Lower lobe of right lung (tissue), 2 donors: ENCODE measurements around the gene PTRHD1. TPM values are rescaled to one million over a fixed set of nuclear protein-coding genes. Genes with fewer than 3 reads are reported as not detected.

Source experiments
- ATAC-seq, 2 donors: fragments of 200-7000 bp; cut with Tn5 transposase; one replicate each; pipeline ENCODE4 v1.9.1; 2020 to 2022; ENCODE audit warnings: mild to moderate bottlenecking in 2 of 2, moderate library complexity in 2 of 2
- DNase-seq: peaks from one replicate; pipeline ENCODE4 v3.0.0-alpha.2; 2020
- H3K27ac ChIP-seq: fragments of 200-600 bp; one replicate; pipeline ENCODE4 v1.8.0; 2022
- H3K27me3 ChIP-seq: fragments of 200-600 bp; one replicate; pipeline ENCODE4 v1.8.0; 2022; ENCODE audit warnings: low read depth
- H3K36me3 ChIP-seq: fragments of 200-600 bp; one replicate; pipeline ENCODE4 v1.8.0; 2022; ENCODE audit warnings: mild to moderate bottlenecking
- H3K4me1 ChIP-seq: fragments of 200-600 bp; one replicate; pipeline ENCODE4 v1.8.0; 2022
- H3K4me3 ChIP-seq: fragments of 200-600 bp; one replicate; pipeline ENCODE4 v1.8.0; 2022; ENCODE audit warnings: mild to moderate bottlenecking
- H3K9me3 ChIP-seq: fragments of 200-600 bp; one replicate; pipeline ENCODE4 v1.8.0; 2022
- CTCF ChIP-seq: fragments of 200-600 bp; IDR thresholded peaks from one replicate; pipeline ENCODE4 v1.8.0; 2022; ENCODE audit warnings: antibody characterized with exemption, mild to moderate bottlenecking
- intact Hi-C: fragments of 100-400 bp; cut with DNase I; formaldehyde crosslinking; loops from one replicate; pipeline ENCODE4 v1.11.0; 2022
- total RNA-seq: library from RNA; stranded (reverse); fragmentation: NEBNext Ultra II Directional; extraction: Animal tissue kit (Norgen Biotek cat#: 25700); gene quantifications from one replicate; pipeline ENCODE4 v1.2.1, GENCODE V29; 2021
- donor health status: DM: no; HTN: yes; CAD: no; lungs with severe emphysema.

Gene PTRHD1
- total RNA-seq, 1 donor from 2014 or later: 24.6 TPM

- DNase-seq: no peak
- no peak for TF ChIP-seq CTCF
These were observed 33.6 kb upstream of the PTRHD1 start for GRCh38 chr2:24826773-24827145.

GRCh38 chr2:24825883-24826772 is 32.9 kb upstream of the PTRHD1 start:
- intact Hi-C loops: loop anchor here (5.0 kb wide), 1 partner anchor 419 kb away; no protein-coding TSS in a partner anchor
- H3K36me3 ChIP-seq: peaks cover 11% of the 10 kb centered on the region
- H3K4me1 ChIP-seq: peaks cover 11% of the 10 kb centered on the region
- H3K4me3 ChIP-seq: no peak overlapping the region
- H3K27me3 ChIP-seq: no peaks in the 10 kb centered on the region
- H3K9me3 ChIP-seq: no peaks in the 10 kb centered on the region
- TF ChIP-seq CTCF: no peak
- no peak for DNase-seq
- no peak overlapping the region for H3K27ac ChIP-seq
- ATAC-seq: no peak

More at GRCh38 chr2:24826773-24827145, 33.6 kb upstream of the PTRHD1 start:
- no peak overlapping the region for H3K4me3 ChIP-seq
- H3K4me1 ChIP-seq: peaks cover 11% of the 10 kb centered on the region
- no peak overlapping the region for H3K27ac ChIP-seq
- no peaks in the 10 kb centered on the region for H3K9me3 ChIP-seq
- peaks cover 11% of the 10 kb centered on the region for H3K36me3 ChIP-seq
- H3K27me3 ChIP-seq: no peaks in the 10 kb centered on the region
- intact Hi-C loops: loop anchor here (5.0 kb wide), 1 partner anchor 419 kb away; no protein-coding TSS in a partner anchor
- no peak for ATAC-seq

GRCh38 chr2:24824966-24825882 is 32.0 kb upstream of the PTRHD1 start:
- intact Hi-C loops: loop anchor here (5.0 kb wide), 1 partner anchor 418 kb away; no protein-coding TSS in a partner anchor
- Histone ChIP-seq H3K27me3 (no peaks in the 10 kb centered on the region), H3K27ac (no peak overlapping the region), H3K4me1 (peaks cover 11% of the 10 kb centered on the region), H3K36me3 (peaks cover 15% of the 10 kb centered on the region), H3K9me3 (no peaks in the 10 kb centered on the region), H3K4me3 (no peak overlapping the region)
- peak; percentile 48 for TF ChIP-seq CTCF
- no peak for DNase-seq
- ATAC-seq: no peak

- H3K9me3 ChIP-seq: no peaks in the 10 kb centered on the region
- TF ChIP-seq CTCF: no peak
- intact Hi-C loops: no loop called here
- H3K4me1 ChIP-seq: peaks cover 11% of the 10 kb centered on the region
- ATAC-seq (no peak), DNase-seq (no peak)
- no peak overlapping the region for H3K27ac ChIP-seq
- no peaks in the 10 kb centered on the region for H3K27me3 ChIP-seq
- H3K36me3 ChIP-seq: peaks cover 21% of the 10 kb centered on the region
- H3K4me3 ChIP-seq: no peak overlapping the region
These were observed 30.9 kb upstream of the PTRHD1 start for GRCh38 chr2:24824071-24824588.

- Histone ChIP-seq H3K27me3 (no peaks in the 10 kb centered on the region), H3K27ac (no peak overlapping the region), H3K4me3 (no peak overlapping the region), H3K4me1 (peaks cover 2% of the 10 kb centered on the region), H3K9me3 (no peaks in the 10 kb centered on the region), H3K36me3 (peaks cover 31% of the 10 kb centered on the region)
- intact Hi-C loops: no loop called here
- ATAC-seq (no peak), DNase-seq (no peak)
- TF ChIP-seq CTCF: no peak
These were observed 29.0 kb upstream of the PTRHD1 start for GRCh38 chr2:24822049-24822706.
